ENCODE data around the gene THSD4. TPM values are rescaled to one million over a fixed set of nuclear protein-coding genes. Genes with fewer than 3 reads are reported as not detected.
A peak's percentile ranks its signal among the peaks of the same experiment; 100 is the strongest.

The THSD4 gene
- total RNA-seq, 1 donor from 2014 or later: 66.8 TPM

GRCh38 chr15:71083349-71083748, 31.9 kb upstream of the THSD4 start:
- H3K36me3 ChIP-seq: no peaks in the 10 kb centered on the region
- H3K9me3 ChIP-seq: no peaks in the 10 kb centered on the region
- no peaks in the 10 kb centered on the region for H3K27me3 ChIP-seq
- H3K4me3 ChIP-seq: peak overlapping the region; percentile 6 to 26
- peak overlapping the region; percentile 88 for H3K27ac ChIP-seq
- intact Hi-C loops (cut with DNase I): no loop called here
- TF ChIP-seq POLR2A (IDR thresholded peaks at IDR 0.05): no peak
- no peak for TF ChIP-seq POLR2AphosphoS5 (IDR thresholded peaks at IDR 0.05; ENCODE audit: insufficient read depth in 1 of 2, low read depth in 1 of 2)
- TF ChIP-seq CTCF (IDR thresholded peaks at IDR 0.05): no peak
- peaks cover 62% of the 10 kb centered on the region for H3K4me1 ChIP-seq
- DNase-seq (ENCODE audit: extremely low spot score in 2 of 2): peak in 1 of 2 donors; percentile 64

GRCh38 chr15:71084264-71084663, 31.0 kb upstream of the THSD4 start:
- Histone ChIP-seq H3K9me3 (no peaks in the 10 kb centered on the region), H3K4me3 (no peak overlapping the region), H3K27ac (peak overlapping the region; percentile 88), H3K36me3 (no peaks in the 10 kb centered on the region), H3K27me3 (no peaks in the 10 kb centered on the region), H3K4me1 (peaks cover 53% of the 10 kb centered on the region)
- intact Hi-C loops (cut with DNase I): no loop called here
- TF ChIP-seq CTCF (IDR thresholded peaks at IDR 0.05): no peak
- no peak for TF ChIP-seq POLR2A (IDR thresholded peaks at IDR 0.05)
- TF ChIP-seq POLR2AphosphoS5 (IDR thresholded peaks at IDR 0.05; ENCODE audit: insufficient read depth in 1 of 2, low read depth in 1 of 2): no peak
- DNase-seq (ENCODE audit: extremely low spot score in 2 of 2): peak in 1 of 2 donors; percentile 25

GRCh38 chr15:71085809-71086208, 29.5 kb upstream of the THSD4 start:
- intact Hi-C loops (cut with DNase I): no loop called here
- Histone ChIP-seq H3K4me1 (peaks cover 37% of the 10 kb centered on the region), H3K9me3 (no peaks in the 10 kb centered on the region), H3K27me3 (no peaks in the 10 kb centered on the region), H3K4me3 (no peak overlapping the region), H3K36me3 (no peaks in the 10 kb centered on the region), H3K27ac (no peak overlapping the region)
- TF ChIP-seq CTCF (IDR thresholded peaks at IDR 0.05) (no peak), POLR2AphosphoS5 (IDR thresholded peaks at IDR 0.05; ENCODE audit: insufficient read depth in 1 of 2, low read depth in 1 of 2) (no peak), POLR2A (IDR thresholded peaks at IDR 0.05) (no peak)
- peak in 1 of 2 donors; percentile 19 for DNase-seq (ENCODE audit: extremely low spot score in 2 of 2)

- TF ChIP-seq POLR2AphosphoS5 (IDR thresholded peaks at IDR 0.05; ENCODE audit: insufficient read depth in 1 of 2, low read depth in 1 of 2): no peak
- no peak for TF ChIP-seq CTCF (IDR thresholded peaks at IDR 0.05)
- no peak for TF ChIP-seq POLR2A (IDR thresholded peaks at IDR 0.05)
- no peak for DNase-seq (ENCODE audit: extremely low spot score in 2 of 2)
- no peaks in the 10 kb centered on the region for H3K9me3 ChIP-seq
- intact Hi-C loops (cut with DNase I): no loop called here
- no peak overlapping the region for H3K4me3 ChIP-seq
- H3K36me3 ChIP-seq: no peaks in the 10 kb centered on the region
- H3K4me1 ChIP-seq: peaks cover 14% of the 10 kb centered on the region
- H3K27me3 ChIP-seq: no peaks in the 10 kb centered on the region
- H3K27ac ChIP-seq: no peak overlapping the region
Observed at GRCh38 chr15:71088155-71088554, 27.1 kb upstream of the THSD4 start.

GRCh38 chr15:71088683-71089082, 26.6 kb upstream of the THSD4 start:
- Histone ChIP-seq H3K4me1 (peaks cover 10% of the 10 kb centered on the region), H3K27ac (no peak overlapping the region), H3K9me3 (no peaks in the 10 kb centered on the region), H3K36me3 (no peaks in the 10 kb centered on the region), H3K27me3 (no peaks in the 10 kb centered on the region), H3K4me3 (no peak overlapping the region)
- TF ChIP-seq CTCF (IDR thresholded peaks at IDR 0.05) (no peak), POLR2A (IDR thresholded peaks at IDR 0.05) (no peak), POLR2AphosphoS5 (IDR thresholded peaks at IDR 0.05; ENCODE audit: insufficient read depth in 1 of 2, low read depth in 1 of 2) (no peak)
- intact Hi-C loops (cut with DNase I): no loop called here
- no peak for DNase-seq (ENCODE audit: extremely low spot score in 2 of 2)
